Prostate gland (tissue), 2 donors: ENCODE results near the gene IL15RA.

ENCODE experiments used
- POLR2AphosphoS5 ChIP-seq: sonication (generic); formaldehyde crosslinking; IDR thresholded peaks from one replicate; pipeline ENCODE4 v1.6.1; 2017; ENCODE audit warnings: antibody characterized with exemption
- TF ChIP-seq, protein P1 (sequence below), 4 experiments: fragments of 200-600 bp in 2 of 4; fragments of 450-650 bp in 2 of 4; sonication (generic) in 2 of 4; IDR thresholded peaks; 1 replicate in 3 of 4; 2 replicates in 1 of 4; pipeline ENCODE4 v1.5.1; 2016 to 2019; ENCODE audit warnings: antibody characterized with exemption in 4 of 4, mild to moderate bottlenecking in 2 of 4, moderate library complexity in 2 of 4

DNA sequence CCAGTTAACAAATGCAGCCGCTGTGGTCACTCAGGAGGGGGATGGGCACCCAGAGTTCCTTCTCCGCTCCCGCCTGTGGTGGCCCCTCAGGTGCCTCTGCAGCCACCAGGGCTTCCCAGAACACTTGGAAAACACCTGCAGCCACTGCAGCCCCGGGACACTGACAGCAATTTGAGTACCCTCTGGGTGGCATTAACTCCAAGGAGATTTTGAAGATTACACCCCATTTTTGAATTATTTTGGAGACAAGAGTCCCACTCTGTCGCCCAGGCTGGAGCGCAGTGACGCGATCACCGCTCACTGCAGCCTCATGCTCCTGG lies 32.2 kb downstream of the IL15RA start:
- no peak for TF ChIP-seq POLR2AphosphoS5
- TF ChIP-seq, protein P1, sequence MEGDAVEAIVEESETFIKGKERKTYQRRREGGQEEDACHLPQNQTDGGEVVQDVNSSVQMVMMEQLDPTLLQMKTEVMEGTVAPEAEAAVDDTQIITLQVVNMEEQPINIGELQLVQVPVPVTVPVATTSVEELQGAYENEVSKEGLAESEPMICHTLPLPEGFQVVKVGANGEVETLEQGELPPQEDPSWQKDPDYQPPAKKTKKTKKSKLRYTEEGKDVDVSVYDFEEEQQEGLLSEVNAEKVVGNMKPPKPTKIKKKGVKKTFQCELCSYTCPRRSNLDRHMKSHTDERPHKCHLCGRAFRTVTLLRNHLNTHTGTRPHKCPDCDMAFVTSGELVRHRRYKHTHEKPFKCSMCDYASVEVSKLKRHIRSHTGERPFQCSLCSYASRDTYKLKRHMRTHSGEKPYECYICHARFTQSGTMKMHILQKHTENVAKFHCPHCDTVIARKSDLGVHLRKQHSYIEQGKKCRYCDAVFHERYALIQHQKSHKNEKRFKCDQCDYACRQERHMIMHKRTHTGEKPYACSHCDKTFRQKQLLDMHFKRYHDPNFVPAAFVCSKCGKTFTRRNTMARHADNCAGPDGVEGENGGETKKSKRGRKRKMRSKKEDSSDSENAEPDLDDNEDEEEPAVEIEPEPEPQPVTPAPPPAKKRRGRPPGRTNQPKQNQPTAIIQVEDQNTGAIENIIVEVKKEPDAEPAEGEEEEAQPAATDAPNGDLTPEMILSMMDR (IDR thresholded peaks at IDR 0.05), result no peak
